ENCODE results near the gene SDK2. TPM values are rescaled to one million over a fixed set of nuclear protein-coding genes. Genes with fewer than 3 reads are reported as not detected.

SDK2 gene
- polyA plus RNA-seq, 2 donors = 0.29 to 0.55 TPM

- Histone ChIP-seq H3K9me3 (ENCODE audit: control insufficient read depth in 2 of 2, insufficient read depth in 1 of 2, low read depth in 1 of 2, low read length in 1 of 2) (no peaks in the 10 kb centered on the region), H3K4me3 (ENCODE audit: low read depth in 1 of 2, low read length in 2 of 2) (no peak overlapping the region), H3K27ac (ENCODE audit: low read depth in 2 of 2, low read length in 1 of 2) (no peak overlapping the region), H3K4me1 (ENCODE audit: control insufficient read depth in 2 of 2, insufficient read depth in 2 of 2, low read length in 1 of 2) (peaks cover 0 to 5% of the 10 kb centered on the region in 2 donors), H3K27me3 (ENCODE audit: control insufficient read depth in 1 of 2, insufficient read depth in 2 of 2, low read length in 2 of 2) (no peaks in the 10 kb centered on the region), H3K36me3 (ENCODE audit: control insufficient read depth in 2 of 2, insufficient read depth in 2 of 2, low read length in 1 of 2) (no peaks in the 10 kb centered on the region)
- WGBS, 2 donors = 89 to 95% methylated on average over 5 of the region's 5 CpGs
Observed at GRCh38 chr17:73617501-73617900, 26.7 kb downstream of the SDK2 start.

DNA sequence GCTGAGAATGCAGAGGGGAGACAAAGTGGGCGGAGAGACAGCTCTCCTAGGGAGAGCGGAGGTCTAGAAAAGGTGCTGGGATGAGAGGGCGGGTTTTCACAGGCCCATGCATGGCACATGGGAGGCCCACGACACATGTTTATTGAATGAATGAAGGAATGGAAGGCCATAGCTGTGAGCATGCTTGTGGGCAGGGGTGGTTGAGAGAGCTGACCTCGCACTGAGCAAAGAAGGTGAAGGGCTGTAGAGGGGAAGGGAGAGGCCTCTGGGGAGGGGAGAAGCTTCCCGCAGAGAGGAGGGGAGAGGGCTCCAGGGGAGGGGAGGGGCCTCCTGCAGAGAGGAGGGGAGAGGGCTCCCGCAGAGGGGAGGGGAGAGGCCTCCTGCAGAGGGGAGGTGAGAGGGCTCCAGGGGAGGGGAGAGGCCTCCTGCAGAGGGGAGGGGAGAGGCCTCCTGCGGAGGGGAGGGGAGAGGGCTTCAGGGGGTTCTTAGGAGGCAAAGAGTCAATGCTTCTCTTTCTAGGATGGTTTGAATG lies 27.3 kb downstream of the SDK2 start:
- H3K27ac ChIP-seq (ENCODE audit: low read depth in 2 of 2, low read length in 1 of 2) = no peak overlapping the region
- no peaks in the 10 kb centered on the region for H3K9me3 ChIP-seq (ENCODE audit: control insufficient read depth in 2 of 2, insufficient read depth in 1 of 2, low read depth in 1 of 2, low read length in 1 of 2)
- H3K36me3 ChIP-seq (ENCODE audit: control insufficient read depth in 2 of 2, insufficient read depth in 2 of 2, low read length in 1 of 2) = no peaks in the 10 kb centered on the region
- WGBS, 2 donors = 83 to 87% methylated on average over 7 to 8 of the region's 8 CpGs
- H3K4me3 ChIP-seq (ENCODE audit: low read depth in 1 of 2, low read length in 2 of 2) = no peak overlapping the region
- H3K27me3 ChIP-seq (ENCODE audit: control insufficient read depth in 1 of 2, insufficient read depth in 2 of 2, low read length in 2 of 2) = no peaks in the 10 kb centered on the region
- peaks cover 0 to 5% of the 10 kb centered on the region in 2 donors for H3K4me1 ChIP-seq (ENCODE audit: control insufficient read depth in 2 of 2, insufficient read depth in 2 of 2, low read length in 1 of 2)

GRCh38 chr17:73616120-73616872 lies 27.9 kb downstream of the SDK2 start:
- H3K27ac ChIP-seq (ENCODE audit: low read depth in 2 of 2, low read length in 1 of 2) = no peak overlapping the region
- H3K36me3 ChIP-seq (ENCODE audit: control insufficient read depth in 2 of 2, insufficient read depth in 2 of 2, low read length in 1 of 2) = no peaks in the 10 kb centered on the region
- no peaks in the 10 kb centered on the region for H3K9me3 ChIP-seq (ENCODE audit: control insufficient read depth in 2 of 2, insufficient read depth in 1 of 2, low read depth in 1 of 2, low read length in 1 of 2)
- no peaks in the 10 kb centered on the region for H3K27me3 ChIP-seq (ENCODE audit: control insufficient read depth in 1 of 2, insufficient read depth in 2 of 2, low read length in 2 of 2)
- H3K4me3 ChIP-seq (ENCODE audit: low read depth in 1 of 2, low read length in 2 of 2) = no peak overlapping the region
- peaks cover 0 to 5% of the 10 kb centered on the region in 2 donors for H3K4me1 ChIP-seq (ENCODE audit: control insufficient read depth in 2 of 2, insufficient read depth in 2 of 2, low read length in 1 of 2)
- WGBS, 2 donors = 54 to 55% methylated on average over 15 of the region's 15 CpGs

DNA sequence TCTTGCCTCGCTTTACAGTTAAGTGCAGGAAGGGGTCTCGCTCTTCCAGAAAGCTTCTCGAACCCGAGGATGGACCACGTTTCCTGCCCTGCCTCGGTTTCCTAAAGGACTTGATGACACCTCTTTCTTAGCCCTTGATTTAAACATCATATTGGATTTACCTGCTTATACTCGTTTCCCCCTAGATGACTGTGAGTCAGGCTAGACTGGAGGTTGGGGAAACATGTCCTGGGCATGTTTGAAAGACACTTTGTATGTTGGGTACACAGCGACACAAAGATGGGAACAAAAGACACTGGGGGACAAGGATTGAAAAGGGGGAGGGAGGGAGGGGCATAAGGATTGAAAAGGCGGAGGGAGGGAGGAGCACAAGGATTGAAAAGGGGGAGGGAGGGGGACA lies 30.0 kb downstream of the SDK2 start:
- peaks cover 0 to 5% of the 10 kb centered on the region in 2 donors for H3K4me1 ChIP-seq (ENCODE audit: control insufficient read depth in 2 of 2, insufficient read depth in 2 of 2, low read length in 1 of 2)
- WGBS, 2 donors = 47 to 56% methylated on average over 8 of the region's 9 CpGs
- no peaks in the 10 kb centered on the region for H3K36me3 ChIP-seq (ENCODE audit: control insufficient read depth in 2 of 2, insufficient read depth in 2 of 2, low read length in 1 of 2)
- H3K4me3 ChIP-seq (ENCODE audit: low read depth in 1 of 2, low read length in 2 of 2) = no peak overlapping the region
- H3K27ac ChIP-seq (ENCODE audit: low read depth in 2 of 2, low read length in 1 of 2) = peak overlapping the region in 1 of 2 donors; percentile 42
- H3K27me3 ChIP-seq (ENCODE audit: control insufficient read depth in 1 of 2, insufficient read depth in 2 of 2, low read length in 2 of 2) = no peaks in the 10 kb centered on the region
- H3K9me3 ChIP-seq (ENCODE audit: control insufficient read depth in 2 of 2, insufficient read depth in 1 of 2, low read depth in 1 of 2, low read length in 1 of 2) = no peaks in the 10 kb centered on the region

GRCh38 chr17:73613271-73614233 lies 30.7 kb downstream of the SDK2 start:
- Histone ChIP-seq H3K36me3 (ENCODE audit: control insufficient read depth in 2 of 2, insufficient read depth in 2 of 2, low read length in 1 of 2) (no peaks in the 10 kb centered on the region), H3K4me3 (ENCODE audit: low read depth in 1 of 2, low read length in 2 of 2) (no peak overlapping the region), H3K9me3 (ENCODE audit: control insufficient read depth in 2 of 2, insufficient read depth in 1 of 2, low read depth in 1 of 2, low read length in 1 of 2) (no peaks in the 10 kb centered on the region), H3K27me3 (ENCODE audit: control insufficient read depth in 1 of 2, insufficient read depth in 2 of 2, low read length in 2 of 2) (no peaks in the 10 kb centered on the region), H3K27ac (ENCODE audit: low read depth in 2 of 2, low read length in 1 of 2) (peak overlapping the region in 1 of 2 donors; percentile 42), H3K4me1 (ENCODE audit: control insufficient read depth in 2 of 2, insufficient read depth in 2 of 2, low read length in 1 of 2) (peaks cover 0 to 5% of the 10 kb centered on the region in 2 donors)
- WGBS, 2 donors = 50 to 54% methylated on average over 22 to 23 of the region's 23 CpGs

DNA sequence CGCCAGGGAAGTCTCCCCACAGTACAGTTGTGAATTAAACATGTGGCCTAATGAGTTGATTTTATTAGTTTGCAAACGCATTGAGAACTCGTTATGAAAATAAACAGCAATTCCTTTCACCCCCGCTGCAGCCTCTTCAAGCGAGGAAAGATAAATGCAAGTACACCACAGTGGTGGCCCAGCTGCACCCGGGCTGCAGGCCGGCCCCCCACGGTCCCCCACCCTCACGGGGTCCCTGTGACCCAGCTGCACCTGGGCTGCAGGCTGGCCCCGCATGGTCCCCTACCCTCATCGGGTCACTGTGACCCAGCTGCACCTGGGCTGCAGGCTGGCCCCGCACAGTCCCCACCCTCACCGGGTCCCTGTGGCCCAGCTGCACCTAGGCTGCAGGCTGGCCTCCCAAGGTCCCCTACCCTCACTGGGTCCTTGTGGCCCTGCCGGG lies 32.2 kb downstream of the SDK2 start:
- Histone ChIP-seq H3K4me3 (ENCODE audit: low read depth in 1 of 2, low read length in 2 of 2) (no peak overlapping the region), H3K9me3 (ENCODE audit: control insufficient read depth in 2 of 2, insufficient read depth in 1 of 2, low read depth in 1 of 2, low read length in 1 of 2) (no peaks in the 10 kb centered on the region), H3K27me3 (ENCODE audit: control insufficient read depth in 1 of 2, insufficient read depth in 2 of 2, low read length in 2 of 2) (no peaks in the 10 kb centered on the region), H3K27ac (ENCODE audit: low read depth in 2 of 2, low read length in 1 of 2) (no peak overlapping the region), H3K4me1 (ENCODE audit: control insufficient read depth in 2 of 2, insufficient read depth in 2 of 2, low read length in 1 of 2) (peaks cover 0 to 5% of the 10 kb centered on the region in 2 donors), H3K36me3 (ENCODE audit: control insufficient read depth in 2 of 2, insufficient read depth in 2 of 2, low read length in 1 of 2) (no peaks in the 10 kb centered on the region)
- WGBS, 2 donors = 70 to 82% methylated on average over 14 of the region's 14 CpGs

DNA sequence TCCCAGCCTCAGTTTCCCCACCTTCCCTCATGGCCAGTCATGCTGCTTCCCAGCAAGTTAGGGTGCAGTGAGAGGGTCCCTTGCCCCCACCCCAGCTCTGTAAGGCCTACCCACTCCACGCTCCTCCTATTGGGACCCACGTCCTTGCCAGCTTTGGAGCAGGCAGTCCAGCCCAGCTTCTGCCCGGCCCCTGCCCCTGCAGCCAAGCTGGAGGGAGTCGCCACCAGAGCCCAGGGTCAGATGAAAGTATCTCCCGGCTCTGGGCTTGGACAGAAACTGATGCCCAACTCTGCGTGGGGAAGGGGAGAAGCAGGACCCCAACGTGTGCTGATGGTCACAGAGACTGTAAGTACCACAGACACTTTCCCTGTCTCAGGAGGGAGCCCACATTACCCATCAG lies 32.6 kb downstream of the SDK2 start:
- Histone ChIP-seq H3K27ac (ENCODE audit: low read depth in 2 of 2, low read length in 1 of 2) (no peak overlapping the region), H3K9me3 (ENCODE audit: control insufficient read depth in 2 of 2, insufficient read depth in 1 of 2, low read depth in 1 of 2, low read length in 1 of 2) (no peaks in the 10 kb centered on the region), H3K4me1 (ENCODE audit: control insufficient read depth in 2 of 2, insufficient read depth in 2 of 2, low read length in 1 of 2) (peaks cover 0 to 5% of the 10 kb centered on the region in 2 donors), H3K4me3 (ENCODE audit: low read depth in 1 of 2, low read length in 2 of 2) (no peak overlapping the region), H3K27me3 (ENCODE audit: control insufficient read depth in 1 of 2, insufficient read depth in 2 of 2, low read length in 2 of 2) (no peaks in the 10 kb centered on the region), H3K36me3 (ENCODE audit: control insufficient read depth in 2 of 2, insufficient read depth in 2 of 2, low read length in 1 of 2) (no peaks in the 10 kb centered on the region)
- 81 to 91% methylated on average over 7 of the region's 7 CpGs for WGBS, 2 donors

GRCh38 chr17:73610331-73610911 lies 33.8 kb downstream of the SDK2 start:
- Histone ChIP-seq H3K27me3 (ENCODE audit: control insufficient read depth in 1 of 2, insufficient read depth in 2 of 2, low read length in 2 of 2) (no peaks in the 10 kb centered on the region), H3K27ac (ENCODE audit: low read depth in 2 of 2, low read length in 1 of 2) (no peak overlapping the region), H3K9me3 (ENCODE audit: control insufficient read depth in 2 of 2, insufficient read depth in 1 of 2, low read depth in 1 of 2, low read length in 1 of 2) (no peaks in the 10 kb centered on the region), H3K36me3 (ENCODE audit: control insufficient read depth in 2 of 2, insufficient read depth in 2 of 2, low read length in 1 of 2) (no peaks in the 10 kb centered on the region), H3K4me3 (ENCODE audit: low read depth in 1 of 2, low read length in 2 of 2) (no peak overlapping the region), H3K4me1 (ENCODE audit: control insufficient read depth in 2 of 2, insufficient read depth in 2 of 2, low read length in 1 of 2) (no peaks in the 10 kb centered on the region)
- WGBS, 2 donors = 80 to 84% methylated on average over 7 of the region's 7 CpGs

DNA sequence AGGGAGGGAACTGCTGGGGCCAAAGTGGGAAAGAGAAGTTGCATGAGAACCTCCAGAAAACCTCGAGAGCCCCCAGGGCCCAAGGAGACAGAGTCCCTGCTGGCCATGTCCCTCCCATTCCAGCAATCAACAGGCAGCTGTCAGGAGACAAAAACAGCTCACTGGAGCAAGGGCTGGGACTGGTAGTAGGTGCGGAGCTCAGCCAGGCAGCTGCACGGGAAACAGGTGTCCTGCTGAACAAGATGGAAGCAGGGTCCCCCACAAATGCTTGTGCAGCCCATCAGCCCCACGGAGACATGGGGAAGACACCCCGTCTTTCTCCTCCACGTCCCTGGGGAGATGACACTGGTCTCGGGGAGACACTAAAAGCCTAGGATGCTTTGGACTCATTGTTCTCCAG lies 34.5 kb downstream of the SDK2 start:
- H3K27me3 ChIP-seq (ENCODE audit: control insufficient read depth in 1 of 2, insufficient read depth in 2 of 2, low read length in 2 of 2) = no peaks in the 10 kb centered on the region
- H3K27ac ChIP-seq (ENCODE audit: low read depth in 2 of 2, low read length in 1 of 2) = no peak overlapping the region
- 77 to 90% methylated on average over 7 of the region's 7 CpGs for WGBS, 2 donors
- no peaks in the 10 kb centered on the region for H3K4me1 ChIP-seq (ENCODE audit: control insufficient read depth in 2 of 2, insufficient read depth in 2 of 2, low read length in 1 of 2)
- H3K36me3 ChIP-seq (ENCODE audit: control insufficient read depth in 2 of 2, insufficient read depth in 2 of 2, low read length in 1 of 2) = no peaks in the 10 kb centered on the region
- H3K9me3 ChIP-seq (ENCODE audit: control insufficient read depth in 2 of 2, insufficient read depth in 1 of 2, low read depth in 1 of 2, low read length in 1 of 2) = no peaks in the 10 kb centered on the region
- H3K4me3 ChIP-seq (ENCODE audit: low read depth in 1 of 2, low read length in 2 of 2) = no peak overlapping the region
